SK-N-SH (cell line): ENCODE results near the gene TP53I13. TPM values are rescaled to one million over a fixed set of nuclear protein-coding genes. Genes with fewer than 3 reads are reported as not detected.

Experiments used
- CTCF ChIA-PET: fragments of 300-600, 350-600 bp; formaldehyde crosslinking; extraction: SDS; loops from one replicate; lab custom pipeline; 2021; lab: Yijun Ruan, JAX
- POLR2A ChIA-PET: fragments of 350-600 bp; sonication (Branson Sonifier 250); formaldehyde crosslinking; extraction: SDS; loops from one replicate; lab custom pipeline; 2020; ENCODE audit warnings: antibody characterized with exemption, inconsistent platforms; lab: Yijun Ruan, JAX
- DNase-seq: peaks from one replicate; pipeline ENCODE4 v3.0.0; 2012
- H2AFZ ChIP-seq: fragments of 200-600 bp; sonication (generic); 2 replicates; pipeline ENCODE4 v1.8.1; 2016; ENCODE audit warnings: antibody characterized with exemption, mild to moderate bottlenecking, low read depth
- H3F3A ChIP-seq: fragments of 200-600 bp; sonication (generic); replicated peaks from 2 replicates; pipeline ENCODE3; 2016; ENCODE audit warnings: antibody characterized with exemption, mild to moderate bottlenecking; ENCODE audit not compliant: insufficient read depth
- H3K27ac ChIP-seq, 2 experiments: fragments of 200-500 bp in 1 of 2; fragments of 200-600 bp in 1 of 2; sonication (Bioruptor generic) in 1 of 2; sonication (generic), shearing (Covaris generic) in 1 of 2; 2 replicates each; pipeline versions ENCODE4 v1.5.1 to v1.6.1; 2014 to 2016; ENCODE audit warnings: low read depth in 2 of 2, inconsistent platforms in 1 of 2, low read length in 1 of 2, mild to moderate bottlenecking in 1 of 2, mixed read lengths in 1 of 2
- H3K27me3 ChIP-seq: fragments of 200-600 bp; sonication (generic), shearing (Covaris generic); 2 replicates; pipeline ENCODE4 v1.6.1; 2016; ENCODE audit warnings: mixed run types; ENCODE audit not compliant: insufficient read depth
- H3K36me3 ChIP-seq, 2 experiments: fragments of 200-500 bp in 1 of 2; fragments of 200-600 bp in 1 of 2; sonication (Bioruptor generic) in 1 of 2; sonication (generic) in 1 of 2; replicated peaks in 1 of 2; 2 replicates each; pipeline versions ENCODE3 to v1.5.1; 2014 to 2016; ENCODE audit warnings: low read length in 1 of 2, mild to moderate bottlenecking in 1 of 2; ENCODE audit not compliant: insufficient read depth in 2 of 2, control insufficient read depth in 1 of 2
- H3K4me1 ChIP-seq, 2 experiments: fragments of 200-500 bp in 1 of 2; fragments of 200-600 bp in 1 of 2; sonication (Bioruptor generic) in 1 of 2; sonication (generic), shearing (Covaris generic) in 1 of 2; 2 replicates each; pipeline versions ENCODE4 v1.5.1 to v1.6.1; 2014 to 2016; ENCODE audit warnings: low read depth in 1 of 2, low read length in 1 of 2, mixed run types in 1 of 2; ENCODE audit not compliant: insufficient read depth in 2 of 2, control insufficient read depth in 1 of 2
- H3K4me2 ChIP-seq: fragments of 200-600 bp; sonication (generic), shearing (Covaris generic); 2 replicates; pipeline ENCODE4 v1.6.1; 2017; ENCODE audit warnings: mixed run types
- H3K4me3 ChIP-seq, 2 experiments: fragments of 200-500 bp in 1 of 2; fragments of 200-600 bp in 1 of 2; sonication (Bioruptor generic) in 1 of 2; sonication (generic), shearing (Covaris generic) in 1 of 2; 2 replicates each; pipeline versions ENCODE4 v1.5.1 to v1.8.1; 2014 to 2016; ENCODE audit warnings: low read depth in 2 of 2, inconsistent platforms in 1 of 2, low read length in 1 of 2, mild to moderate bottlenecking in 1 of 2, mixed read lengths in 1 of 2, moderate library complexity in 1 of 2
- H3K79me2 ChIP-seq: fragments of 200-600 bp; sonication (generic); 2 replicates; pipeline ENCODE4 v1.8.1; 2017; ENCODE audit warnings: mild to moderate bottlenecking; ENCODE audit not compliant: insufficient read depth
- H3K9ac ChIP-seq: fragments of 200-600 bp; sonication (generic); 2 replicates; pipeline ENCODE4 v1.6.1; 2017; ENCODE audit warnings: mixed run types
- H3K9me2 ChIP-seq: fragments of 200-600 bp; sonication (generic); 2 replicates; pipeline ENCODE4 v1.6.1; 2017; ENCODE audit warnings: mixed run types
- H3K9me3 ChIP-seq: fragments of 200-600 bp; sonication (generic); 2 replicates; pipeline ENCODE4 v1.6.1; 2017; ENCODE audit warnings: mixed run types, mild to moderate bottlenecking, moderate library complexity
- H4K20me1 ChIP-seq: fragments of 200-600 bp; sonication (generic); 2 replicates; pipeline ENCODE4 v1.6.1; 2017; ENCODE audit warnings: mild to moderate bottlenecking, mixed run types; ENCODE audit not compliant: insufficient read depth
- EZH2phosphoT487 ChIP-seq: fragments of 200-600 bp; sonication (generic); IDR thresholded peaks from 2 replicates; pipeline ENCODE4 v1.6.1; 2017; ENCODE audit warnings: low read depth, mixed run types, mild to moderate bottlenecking, antibody characterized with exemption, moderate library complexity, borderline replicate concordance
- FOSL2 ChIP-seq: IDR thresholded peaks from 2 replicates; pipeline ENCODE4 v1.4.0; 2012; ENCODE audit warnings: low read depth, mild to moderate bottlenecking, moderate library complexity, borderline replicate concordance
- FOXM1 ChIP-seq: IDR thresholded peaks from 2 replicates; pipeline ENCODE4 v1.4.0; 2012; ENCODE audit warnings: low read depth, mild to moderate bottlenecking
- IRF3 ChIP-seq: fragments of 150-350 bp; IDR thresholded peaks from 2 replicates; pipeline ENCODE4 v1.6.1; 2016; ENCODE audit warnings: mild to moderate bottlenecking, low read depth, low read length
- JUND ChIP-seq: IDR thresholded peaks from 2 replicates; pipeline ENCODE4 v1.4.0; 2012
- MEF2A ChIP-seq: IDR thresholded peaks from 2 replicates; pipeline ENCODE4 v1.4.0; 2012; ENCODE audit warnings: low read depth, borderline replicate concordance
- NFIC ChIP-seq: IDR thresholded peaks from 2 replicates; pipeline ENCODE4 v1.4.0; 2012; ENCODE audit warnings: borderline replicate concordance
- POLR2AphosphoS5 ChIP-seq: IDR thresholded peaks from 2 replicates; pipeline ENCODE4 v1.6.1; 2012; ENCODE audit warnings: low read depth, low read length
- RAD21 ChIP-seq: IDR thresholded peaks from 2 replicates; pipeline ENCODE4 v1.6.1; 2012; ENCODE audit warnings: mild to moderate bottlenecking, low read length
- REST ChIP-seq: IDR thresholded peaks from 2 replicates; pipeline ENCODE4 v1.6.1; 2012; ENCODE audit warnings: mild to moderate bottlenecking, low read depth, low read length, moderate library complexity
- RFX5 ChIP-seq: IDR thresholded peaks from 2 replicates; pipeline ENCODE4 v1.6.1; 2012; ENCODE audit warnings: mild to moderate bottlenecking, improper control_type of control experiment, low read length
- RXRA ChIP-seq: IDR thresholded peaks from 2 replicates; pipeline ENCODE4 v1.4.0; 2012; ENCODE audit warnings: low read depth, mild to moderate bottlenecking, borderline replicate concordance
- TAF1 ChIP-seq: IDR thresholded peaks from 2 replicates; pipeline ENCODE4 v1.6.1; 2012; ENCODE audit warnings: low read depth, mild to moderate bottlenecking, low read length, moderate library complexity, borderline replicate concordance
- ZBTB33 ChIP-seq: IDR thresholded peaks from 2 replicates; pipeline ENCODE4 v1.4.0; 2012; ENCODE audit warnings: low read depth, borderline replicate concordance
- WGBS: methylation state at CpG from one replicate; pipeline ENCODE4 v1.1.6; 2017; ENCODE audit warnings: low lambda C conversion rate; 5-methylcytosine and 5-hydroxymethylcytosine counted together
- polyA plus RNA-seq, 3 experiments: library from polyadenylated mRNA; depleted of rRNA; stranded (reverse); fragments of >200 nt; gene quantifications; 2 replicates each; pipeline ENCODE4 v1.2.3, GENCODE V29; 2012

The TP53I13 gene
- polyA plus RNA-seq, 1 of the 3 experiments (the other 2 are of a cell fraction) = 39.2 TPM

GRCh38 chr17:29615048-29615385 lies 46.5 kb downstream of the TP53I13 start:
- no peaks in the 10 kb centered on the region for H3K9me2 ChIP-seq
- no peaks in the 10 kb centered on the region for H3K79me2 ChIP-seq
- no peak overlapping the region; a peak in 1 of 4 replicates for H3K27ac ChIP-seq
- no peak overlapping the region for H3K4me2 ChIP-seq
- H4K20me1 ChIP-seq = no peaks in the 10 kb centered on the region
- no peak overlapping the region for H2AFZ ChIP-seq
- no peaks in the 10 kb centered on the region for H3K9me3 ChIP-seq
- TF ChIP-seq ZBTB33 (no peak), MEF2A (no peak), RFX5 (no peak), EZH2phosphoT487 (no peak), IRF3 (no peak), FOSL2 (no peak), RAD21 (no peak), POLR2AphosphoS5 (no peak), TAF1 (no peak), JUND (no peak), RXRA (no peak), FOXM1 (no peak), REST (no peak), NFIC (no peak)
- POLR2A ChIA-PET = no interaction called here
- H3K9ac ChIP-seq = no peak overlapping the region
- H3K27me3 ChIP-seq = no peaks in the 10 kb centered on the region
- no peak overlapping the region for H3K4me3 ChIP-seq
- H3F3A ChIP-seq = no peaks in the 10 kb centered on the region
- 94% methylated on average over 13 of the region's 15 CpGs for WGBS
- peak; percentile 36 for DNase-seq
- H3K36me3 ChIP-seq = peaks cover 0 to 28% of the 10 kb centered on the region in 2 experiments
- CTCF ChIA-PET = interaction anchor here (1.4 kb wide), 1 partner anchor 23 kb away, joined by 4 read pairs; no protein-coding TSS in a partner anchor
- peaks cover 8 to 24% of the 10 kb centered on the region in 2 experiments; a peak in 2 of 4 replicates for H3K4me1 ChIP-seq
